ENCODE data around the gene USP13. TPM values are rescaled to one million over a fixed set of nuclear protein-coding genes. Genes with fewer than 3 reads are reported as not detected.

The USP13 gene
- total RNA-seq, 1 experiment from 2014 or later: 22.7 TPM

GRCh38 chr3:179833294-179833693 is 180.5 kb downstream of the USP13 start:
- H3K36me3 ChIP-seq (ENCODE audit: control insufficient read depth in 1 of 2, insufficient read depth in 2 of 2, low read length in 2 of 2): no peaks in the 10 kb centered on the region
- no peak for ATAC-seq
- CTCF ChIA-PET: no interaction called here
- H4K20me1 ChIP-seq (ENCODE audit: insufficient read depth): no peaks in the 10 kb centered on the region
- H3K79me2 ChIP-seq (ENCODE audit: insufficient read depth, low read length): no peaks in the 10 kb centered on the region
- no peaks in the 10 kb centered on the region for H3K4me1 ChIP-seq (ENCODE audit: control insufficient read depth in 1 of 2, insufficient read depth in 2 of 2, low read length in 2 of 2)
- H2AFZ ChIP-seq (ENCODE audit: low read depth, low read length, poor library complexity, severe bottlenecking): no peak overlapping the region
- BruUV-seq (replicated peaks): no TSS peak
- H3K4me2 ChIP-seq (ENCODE audit: low read length): no peak overlapping the region
- RAD21 ChIA-PET (ENCODE audit: low non-redundant PET in 1 of 2, low total read pairs in 2 of 2, uncharacterized antibody in 2 of 2, unreplicated experiment in 2 of 2): no interaction called here
- no peak overlapping the region for H3K27ac ChIP-seq (ENCODE audit: low read depth, low read length)
- 0 out of 2 replicates have a peak, but pooled peaks cover 6% of the 10 kb centered on the region for H3K9me2 ChIP-seq (ENCODE audit: insufficient read depth)
- no peak overlapping the region for H3K4me3 ChIP-seq (replicated peaks in 1 of 2; ENCODE audit: low read depth in 1 of 2, low read length in 2 of 2)
- POLR2A ChIA-PET: no interaction called here
- H3K27me3 ChIP-seq (ENCODE audit: insufficient read depth, low read length): no peaks in the 10 kb centered on the region; the same call in 1 of the 2 replicates
- intact Hi-C loops (cut with micrococcal nuclease): no loop called here
- TF ChIP-seq CBX3 (IDR thresholded peaks at IDR 0.05; ENCODE audit: low read depth) (no peak), ZFX (IDR thresholded peaks at IDR 0.05) (no peak), RAD21 (IDR thresholded peaks at IDR 0.05; ENCODE audit: low read depth) (no peak), ZBTB33 (IDR thresholded peaks at IDR 0.05; ENCODE audit: extremely low read depth, insufficient replicate concordance, low read length) (no peak), CTCF (IDR thresholded peaks at IDR 0.05 in 2 of 3, conservative IDR thresholded peaks at IDR 0.05 in 1 of 3; ENCODE audit: borderline replicate concordance in 1 of 3, insufficient read depth in 1 of 3, low read depth in 2 of 3, low read length in 2 of 3) (no peak), EZH2 (IDR thresholded peaks at IDR 0.05) (no peak), YY1 (IDR thresholded peaks at IDR 0.05; ENCODE audit: extremely low read depth, insufficient replicate concordance, low read depth, low read length) (no peak), TCF7L2 (IDR thresholded peaks at IDR 0.05; ENCODE audit: borderline replicate concordance, extremely low read depth, insufficient read depth, insufficient read length) (no peak), SP1 (IDR thresholded peaks at IDR 0.05; ENCODE audit: low read depth) (no peak)
- no peak for DNase-seq (ENCODE audit: low read depth, low spot score)
- H3K9me3 ChIP-seq (ENCODE audit: control insufficient read depth in 1 of 2, insufficient read depth in 1 of 2, low read depth in 1 of 2, low read length in 2 of 2): no peaks in the 10 kb centered on the region
- H3K9ac ChIP-seq (ENCODE audit: low read length): no peak overlapping the region

Measured in HCT116 (cell line).